Measurements from ENCODE around the gene CLPSL2. TPM values are rescaled to one million over a fixed set of nuclear protein-coding genes. Genes with fewer than 3 reads are reported as not detected.

Gene CLPSL2
- total RNA-seq, 1 experiment from 2014 or later: 3.4 TPM

GRCh38 chr6:35823601-35824000, 47.2 kb downstream of the CLPSL2 start:
- no peaks in the 10 kb centered on the region for H3K36me3 Mint-ChIP-seq
- H3K4me3 Mint-ChIP-seq: no peak overlapping the region
- POLR2A ChIA-PET: no interaction called here
- no peaks in the 10 kb centered on the region for H3K9me3 Mint-ChIP-seq
- ATAC-seq (no peak), DNase-seq (ENCODE audit: low spot score) (no peak)
- H3K27ac Mint-ChIP-seq: no peak overlapping the region
- CTCF ChIA-PET: no interaction called here
- 0 out of 2 replicates have a peak, but pooled peaks cover 3% of the 10 kb centered on the region for H3K4me1 Mint-ChIP-seq
- no peaks in the 10 kb centered on the region for H3K27me3 Mint-ChIP-seq (ENCODE audit: low read depth)
- TF ChIP-seq ZNF532 (CRISPR knock-in tag; IDR thresholded peaks at IDR 0.05; ENCODE audit: borderline replicate concordance): no peak
- TF ChIP-seq MXD4 (CRISPR knock-in tag; IDR thresholded peaks at IDR 0.05; ENCODE audit: borderline replicate concordance): no peak
- TF ChIP-seq RELA (CRISPR knock-in tag; IDR thresholded peaks at IDR 0.05; ENCODE audit: borderline replicate concordance): no peak
- TF ChIP-seq JUN (CRISPR knock-in tag; IDR thresholded peaks at IDR 0.05): no peak

DNA sequence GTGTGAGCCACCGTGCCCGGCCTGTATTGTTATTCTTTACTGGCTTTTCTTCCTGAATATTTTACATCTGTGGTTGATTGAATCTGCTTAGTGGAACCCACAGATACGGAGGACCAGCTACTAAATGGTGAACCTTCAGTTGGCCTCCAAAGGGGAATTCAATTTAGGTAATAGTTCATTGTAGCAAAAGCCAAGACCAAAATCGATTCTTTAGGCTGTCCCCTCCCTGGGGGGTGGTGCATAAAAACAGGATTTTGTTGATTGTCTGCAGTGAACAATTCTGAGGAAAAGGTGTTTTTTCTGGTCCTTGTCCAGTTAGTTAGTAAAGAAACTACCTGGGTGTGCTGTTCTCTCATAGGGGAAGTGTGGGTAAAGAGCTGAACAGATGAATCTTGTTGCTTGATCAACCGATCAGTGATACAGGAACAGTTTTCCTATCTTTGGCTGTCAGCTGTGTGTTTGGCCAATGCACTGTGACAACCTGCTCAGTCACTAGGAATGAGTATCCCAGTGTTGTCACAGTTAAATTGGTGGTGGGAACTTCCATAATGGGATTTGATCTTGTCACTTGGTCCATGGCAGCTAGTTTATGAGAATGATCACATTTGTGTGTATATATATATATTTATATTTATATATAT, 48.3 kb downstream of the CLPSL2 start:
- POLR2A ChIA-PET: no interaction called here
- no peaks in the 10 kb centered on the region for H3K27me3 Mint-ChIP-seq (ENCODE audit: low read depth)
- 0 out of 2 replicates have a peak, but pooled peaks cover 3% of the 10 kb centered on the region for H3K4me1 Mint-ChIP-seq
- peaks cover 4% of the 10 kb centered on the region; the same call in 1 of the 2 replicates for H3K9me3 Mint-ChIP-seq
- H3K36me3 Mint-ChIP-seq: no peaks in the 10 kb centered on the region
- DNase-seq (ENCODE audit: low spot score) (no peak), ATAC-seq (no peak)
- H3K4me3 Mint-ChIP-seq: no peak overlapping the region
- TF ChIP-seq TP53 (CRISPR knock-in tag; IDR thresholded peaks at IDR 0.05) (no peak), E2F4 (CRISPR knock-in tag; IDR thresholded peaks at IDR 0.05; ENCODE audit: borderline replicate concordance, low read depth) (no peak), ATF1 (CRISPR knock-in tag; IDR thresholded peaks at IDR 0.05) (no peak), ZNF138 (CRISPR knock-in tag; conservative IDR thresholded peaks at IDR 0.05) (no peak), ESRRA (CRISPR knock-in tag; IDR thresholded peaks at IDR 0.05; ENCODE audit: borderline replicate concordance) (no peak), FOXP4 (CRISPR knock-in tag; IDR thresholded peaks at IDR 0.05) (no peak), FOXK1 (CRISPR knock-in tag; IDR thresholded peaks at IDR 0.05) (no peak), MLX (CRISPR knock-in tag; IDR thresholded peaks at IDR 0.05) (no peak), ZNF671 (CRISPR knock-in tag; IDR thresholded peaks at IDR 0.05) (no peak), NR1H2 (CRISPR knock-in tag; IDR thresholded peaks at IDR 0.05) (no peak), IRF2 (CRISPR knock-in tag; IDR thresholded peaks at IDR 0.05; ENCODE audit: borderline replicate concordance, low read depth) (no peak), SOX15 (CRISPR knock-in tag; IDR thresholded peaks at IDR 0.05) (no peak)
- TF ChIP-seq, protein P1, sequence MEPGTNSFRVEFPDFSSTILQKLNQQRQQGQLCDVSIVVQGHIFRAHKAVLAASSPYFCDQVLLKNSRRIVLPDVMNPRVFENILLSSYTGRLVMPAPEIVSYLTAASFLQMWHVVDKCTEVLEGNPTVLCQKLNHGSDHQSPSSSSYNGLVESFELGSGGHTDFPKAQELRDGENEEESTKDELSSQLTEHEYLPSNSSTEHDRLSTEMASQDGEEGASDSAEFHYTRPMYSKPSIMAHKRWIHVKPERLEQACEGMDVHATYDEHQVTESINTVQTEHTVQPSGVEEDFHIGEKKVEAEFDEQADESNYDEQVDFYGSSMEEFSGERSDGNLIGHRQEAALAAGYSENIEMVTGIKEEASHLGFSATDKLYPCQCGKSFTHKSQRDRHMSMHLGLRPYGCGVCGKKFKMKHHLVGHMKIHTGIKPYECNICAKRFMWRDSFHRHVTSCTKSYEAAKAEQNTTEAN (CRISPR knock-in tag; IDR thresholded peaks at IDR 0.05): no peak
- no peak overlapping the region for H3K27ac Mint-ChIP-seq
- CTCF ChIA-PET: interaction anchor here (0.6 kb wide), 1 partner anchor 271 kb away, joined by 3 read pairs; no protein-coding TSS in a partner anchor

Other genes starting within 250 kb of the CLPSL2 start
- gene FKBP5, start 87.7 kb upstream of the CLPSL2 start, total RNA-seq (2021): 27.0 to 29.4 TPM (median 27.2 TPM) in 3 replicates
- gene ARMC12, start 39.6 kb upstream of the CLPSL2 start, total RNA-seq (2021): 1.0 to 2.0 TPM (median 1.4 TPM) in 3 replicates
- 0.34 to 0.55 TPM (median 0.42 TPM) in 3 replicates for gene CLPSL1, start 4.4 kb downstream of the CLPSL2 start, total RNA-seq (2021)
- gene CLPS, start 20.7 kb downstream of the CLPSL2 start, total RNA-seq (2021): 2.6 to 6.6 TPM (median 3.3 TPM) in 3 replicates
- gene LHFPL5, start 28.8 kb downstream of the CLPSL2 start, total RNA-seq (2021): not detected in 3 replicates
- gene SRPK1, start 144.5 kb downstream of the CLPSL2 start, total RNA-seq (2021): 94.9 to 102 TPM (median 100.0 TPM) in 3 replicates
- gene SLC26A8, start 248.0 kb downstream of the CLPSL2 start, total RNA-seq (2021): 0.46 to 0.80 TPM (median 0.50 TPM) in 3 replicates